T-helper 2 cell (primary cell): Measurements from ENCODE around the gene ANKRD16.
"Not testable (repeated sequence)": the region's sequence is repeated elsewhere in the genome, so short reads cannot be mapped to it uniquely, and the experiment has no call there.

Experiments used
- DNase-seq, 5 experiments: peaks; one replicate each; pipeline versions ENCODE4 v3.0.0 to v3.0.0-alpha.2; 2012 to 2022

Gene ANKRD16

DNA sequence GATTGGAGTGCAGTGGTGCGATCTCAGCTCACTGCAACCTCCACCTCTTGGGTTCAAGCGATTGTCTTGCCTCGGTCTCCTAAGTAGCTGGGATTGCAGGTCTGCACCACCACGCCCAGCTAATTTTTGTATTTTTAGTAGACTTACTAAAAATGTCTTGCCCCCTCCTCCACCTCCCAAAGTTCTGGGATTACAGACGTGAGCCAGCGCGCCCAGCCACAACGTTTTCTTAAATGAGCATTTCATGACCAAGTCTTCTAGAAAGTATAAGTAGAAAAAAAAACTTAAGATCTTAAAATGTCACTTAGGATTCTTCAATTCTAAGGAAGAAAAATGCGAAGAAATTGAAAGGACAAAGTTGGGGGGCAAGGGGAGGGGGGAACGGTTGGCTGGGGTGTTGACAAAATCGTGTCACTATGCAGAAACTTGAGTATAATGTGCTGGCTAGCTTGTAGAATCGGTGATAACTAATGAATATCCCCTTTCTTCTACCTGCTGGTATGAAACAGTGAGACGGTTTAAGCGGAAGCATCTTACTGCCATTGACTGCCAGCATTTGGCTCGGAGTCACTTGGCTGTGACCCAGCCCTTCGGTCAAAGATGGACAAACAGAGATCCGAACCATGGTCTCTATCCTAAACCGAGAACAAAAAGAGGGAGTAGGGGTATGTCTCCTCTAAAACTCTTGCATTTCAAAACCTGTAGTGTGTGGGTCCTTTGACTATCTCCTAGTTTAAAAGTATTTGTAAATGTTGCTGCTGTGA is 13.0 kb upstream of the ANKRD16 start:
- DNase-seq, result no peak

GRCh38 chr10:5900247-5900646 is 10.6 kb upstream of the ANKRD16 start:
- DNase-seq, result no peak

- no peak for DNase-seq
These were observed 8.5 kb upstream of the ANKRD16 start for GRCh38 chr10:5898163-5898562.

- DNase-seq, result no peak
These were observed 7.8 kb upstream of the ANKRD16 start for GRCh38 chr10:5897504-5897903.

DNA sequence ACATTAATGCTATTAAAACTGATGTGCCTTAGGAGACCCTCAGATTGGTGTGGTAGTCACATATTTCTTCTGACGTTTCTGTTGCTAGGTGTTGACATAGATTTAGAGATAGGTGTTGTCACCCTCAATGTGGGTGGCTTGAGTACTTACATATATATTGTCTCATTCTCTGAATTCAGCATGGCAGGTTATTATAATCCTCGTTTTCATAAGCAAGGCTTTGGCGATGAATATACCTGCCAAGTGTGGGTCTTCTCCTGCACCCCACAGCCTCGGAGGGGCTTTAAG is 7.3 kb upstream of the ANKRD16 start:
- DNase-seq, result peak in 1 of 5 experiments; percentile 60

DNA sequence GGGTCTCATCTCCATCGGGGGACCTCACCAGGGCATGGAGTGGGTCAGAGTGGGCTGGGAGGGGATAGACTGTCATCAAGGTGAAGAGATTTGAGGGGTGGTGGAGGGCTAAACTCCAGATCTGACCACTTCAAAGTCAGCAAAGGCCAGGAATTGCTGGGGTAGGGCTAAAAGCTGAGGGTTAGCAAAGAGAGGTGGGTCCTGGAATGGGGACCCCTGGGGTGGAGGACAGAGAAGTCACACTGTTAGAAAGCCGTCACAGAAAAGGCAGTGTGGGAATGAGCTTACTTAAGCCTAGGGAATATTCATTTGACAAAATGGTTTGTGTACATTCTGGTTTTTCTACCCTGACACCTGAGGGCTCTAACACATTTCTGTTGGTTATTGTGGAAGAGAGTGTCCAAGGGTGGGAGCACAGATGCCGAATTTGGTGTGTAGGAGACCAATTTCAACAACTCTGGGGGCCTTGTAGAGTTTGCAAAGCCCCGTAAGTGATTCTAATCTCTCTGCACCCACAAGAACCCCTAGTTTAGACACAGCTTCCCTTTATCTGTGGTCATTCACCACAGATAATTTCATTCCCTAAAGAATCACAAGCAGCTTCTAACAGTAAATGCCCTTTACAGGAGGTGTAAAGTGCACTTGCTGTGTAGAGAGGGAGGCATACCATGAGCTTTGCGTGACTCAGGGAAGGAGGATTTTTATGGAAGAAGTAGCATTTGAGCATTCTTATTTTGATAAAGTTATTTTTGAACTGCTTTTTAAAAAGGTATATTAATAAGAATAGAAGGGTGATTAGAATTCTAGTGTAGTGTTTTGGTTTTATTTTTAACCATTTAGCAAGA is 6.7 kb upstream of the ANKRD16 start:
- no peak for DNase-seq

GRCh38 chr10:5895804-5896203 is 6.1 kb upstream of the ANKRD16 start:
- DNase-seq, result peak in 1 of 5 experiments; percentile 57

GRCh38 chr10:5895365-5895764 is 5.7 kb upstream of the ANKRD16 start:
- no peak for DNase-seq

DNA sequence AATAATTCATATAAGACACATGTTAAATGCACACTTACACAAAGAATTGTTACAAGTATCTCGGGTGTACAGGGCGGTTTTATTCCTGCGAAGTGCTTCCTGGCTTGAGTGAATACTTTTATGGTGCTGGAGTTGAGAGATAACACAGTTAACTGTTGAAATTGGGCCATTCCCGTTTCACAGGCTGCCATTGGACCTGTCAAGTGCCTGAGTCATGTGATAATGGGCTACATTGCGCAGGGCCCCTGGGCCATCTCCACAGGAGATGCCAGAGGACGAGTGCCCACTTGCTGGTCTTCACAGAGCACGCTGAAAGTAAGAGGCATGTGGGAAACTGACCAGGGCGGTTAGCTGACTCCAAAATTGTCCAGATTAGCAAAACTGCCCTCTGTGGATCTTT is 5.2 kb upstream of the ANKRD16 start:
- DNase-seq, result no peak

- DNase-seq, result no peak
These were observed 4.7 kb upstream of the ANKRD16 start for GRCh38 chr10:5894403-5894802.

DNA sequence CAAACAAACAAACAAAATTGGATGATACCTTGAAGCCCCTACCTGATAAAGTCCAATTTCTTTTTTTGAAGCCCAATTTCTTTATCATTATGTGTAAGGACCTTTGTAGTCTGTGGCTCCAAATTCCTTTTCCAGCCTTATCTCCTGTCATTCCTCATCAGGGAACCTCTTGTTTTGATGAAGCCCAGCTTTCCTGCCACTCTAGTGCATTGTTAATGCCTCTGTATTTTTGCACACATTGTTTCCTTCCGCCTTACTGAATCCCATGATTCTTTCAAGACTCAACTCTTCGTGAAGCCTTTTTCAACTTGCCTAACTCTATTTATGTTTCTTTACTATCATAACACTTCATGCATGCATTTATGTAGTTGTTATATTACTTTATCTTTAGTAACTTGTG is 3.6 kb upstream of the ANKRD16 start:
- no peak for DNase-seq

- peak in 1 of 5 experiments; percentile 36 for DNase-seq
These were observed 2.3 kb upstream of the ANKRD16 start for GRCh38 chr10:5892007-5892406.

GRCh38 chr10:5891009-5891408 is 1.3 kb upstream of the ANKRD16 start:
- no peak for DNase-seq

DNA sequence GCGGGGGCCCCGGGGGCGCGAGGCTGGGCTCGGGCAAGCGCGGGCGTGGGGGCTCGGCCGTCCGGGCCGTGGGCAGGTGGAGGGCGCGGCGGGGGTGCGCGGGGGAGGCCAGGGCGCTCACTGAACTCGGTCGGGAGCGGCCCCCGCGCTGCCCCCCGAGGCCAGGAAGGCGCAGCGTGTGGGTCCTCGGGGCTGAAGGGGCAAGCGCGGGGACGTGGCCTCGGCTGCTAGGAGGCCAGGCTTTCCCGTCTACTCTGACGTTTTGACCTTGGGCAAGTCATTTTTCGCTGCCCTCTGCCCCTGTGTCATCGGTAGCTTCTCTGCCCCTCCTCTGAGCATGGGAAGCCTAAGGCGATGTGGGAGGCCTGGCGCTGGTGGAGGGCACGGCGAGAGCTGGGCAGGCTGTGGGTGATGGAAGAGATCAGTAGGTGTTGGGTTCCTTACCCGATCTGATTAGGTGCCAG is 791 bp upstream of the ANKRD16 start:
- DNase-seq, result peak in 1 of 5 experiments; percentile 34

GRCh38 chr10:5888843-5889623 is 660 bp downstream of the ANKRD16 start:
- peak; percentile 10 to 50 (median 23) for DNase-seq

DNA sequence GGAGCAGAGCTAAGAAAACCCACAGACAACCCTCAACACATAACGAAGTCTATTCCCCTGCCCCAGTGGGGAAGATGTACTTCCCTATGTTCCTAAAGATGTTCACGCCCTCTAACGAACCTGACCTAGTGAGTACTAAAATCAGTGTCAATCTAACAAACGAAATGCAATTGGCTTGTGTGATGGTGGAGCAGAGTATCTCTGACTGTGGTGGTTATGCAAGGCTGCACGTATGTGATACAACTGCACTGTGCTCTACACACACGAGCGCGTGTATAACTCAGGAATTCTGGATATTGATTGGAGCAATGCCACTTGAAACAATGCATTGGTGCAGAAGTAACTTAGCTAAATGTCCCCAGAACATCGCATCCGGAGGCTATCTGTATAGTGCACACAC is 1.3 kb downstream of the ANKRD16 start:
- no peak for DNase-seq

GRCh38 chr10:5887641-5888040 is 2.1 kb downstream of the ANKRD16 start:
- DNase-seq, result no peak

DNA sequence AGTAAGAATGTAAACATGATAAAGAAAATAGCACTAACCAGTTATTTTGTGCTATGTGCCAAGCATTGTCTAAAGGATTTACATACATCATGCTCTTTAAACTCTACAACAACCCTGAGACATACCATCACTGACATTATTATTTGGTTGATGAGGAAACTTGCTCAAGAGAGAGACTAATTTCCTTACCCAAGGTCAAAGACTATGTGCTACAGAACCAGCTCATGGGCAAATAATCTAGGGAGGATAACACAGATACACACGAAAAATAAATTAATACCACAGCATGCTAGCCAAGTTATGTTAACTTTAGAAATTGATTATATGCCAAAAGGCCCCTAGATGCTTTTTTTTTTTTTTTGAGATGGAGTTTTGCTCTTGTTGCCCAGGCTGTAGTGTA is 2.7 kb downstream of the ANKRD16 start:
- DNase-seq, result no peak

DNA sequence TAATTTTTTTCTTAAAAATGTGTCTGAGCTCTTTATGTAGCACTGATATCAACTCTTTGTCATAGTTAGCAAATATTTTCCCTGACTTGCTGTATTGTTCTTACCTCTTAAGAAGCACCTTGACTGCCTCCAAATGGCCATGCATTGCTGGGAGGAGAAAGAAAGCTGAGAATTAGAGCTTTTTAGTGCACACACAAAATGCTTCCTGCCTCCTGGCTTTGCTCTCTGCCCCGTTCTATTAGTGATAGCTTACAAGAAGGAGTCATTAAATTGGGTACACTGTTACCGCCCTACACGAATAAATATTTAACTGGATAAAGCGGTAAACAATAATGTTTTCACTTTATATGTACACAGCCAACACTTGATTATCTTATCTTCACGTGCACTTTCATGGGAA is 4.1 kb downstream of the ANKRD16 start:
- DNase-seq, result no peak

- no peak for DNase-seq
These were observed 6.7 kb downstream of the ANKRD16 start for GRCh38 chr10:5882961-5883360.

DNA sequence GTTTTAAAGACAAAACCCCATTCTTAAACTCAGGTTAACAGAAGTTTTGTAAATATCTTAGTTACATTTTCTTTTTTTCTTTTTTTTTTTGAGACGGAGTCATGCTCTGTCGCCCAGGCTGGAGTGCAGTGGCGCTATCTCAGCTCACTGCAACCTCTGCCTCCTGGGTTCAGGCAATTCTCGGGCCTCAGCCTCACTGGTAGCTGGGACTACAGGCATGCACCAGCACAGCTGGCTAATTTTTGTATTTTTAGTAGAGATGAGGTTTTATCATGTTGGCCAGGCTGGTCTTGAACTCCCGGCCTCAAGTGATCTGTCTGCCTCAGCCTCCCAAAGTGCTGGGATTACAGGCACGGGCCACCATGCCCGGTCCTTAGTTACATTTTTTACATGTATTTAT is 12.7 kb downstream of the ANKRD16 start:
- not testable (repeated sequence) for DNase-seq

DNA sequence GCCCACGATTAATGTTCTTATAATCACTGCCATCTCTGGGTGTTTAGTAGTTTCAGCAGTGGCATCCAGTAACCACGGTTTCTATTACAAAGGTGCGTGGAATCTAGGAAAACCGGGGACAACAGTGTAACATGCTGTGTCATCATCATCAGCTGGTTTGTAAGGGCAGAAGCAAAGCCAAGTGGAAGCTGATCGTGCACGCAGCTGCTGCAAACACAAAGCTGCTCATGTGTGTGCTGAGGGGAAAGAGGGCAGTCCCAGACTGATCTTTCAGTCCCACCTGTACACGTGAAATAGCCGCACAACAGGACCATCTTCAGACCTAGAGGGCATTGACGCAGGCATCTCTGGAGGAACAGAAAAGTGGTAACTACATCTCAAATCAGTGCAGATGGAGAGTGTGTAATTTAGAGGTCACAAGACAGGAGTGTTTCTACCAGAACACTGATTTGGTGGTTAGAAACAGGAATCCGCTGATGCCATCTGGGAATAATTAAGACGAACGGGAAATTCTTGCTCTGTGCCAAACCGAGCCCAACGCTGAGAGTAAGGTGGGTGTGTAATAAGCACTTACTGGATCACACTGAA is 13.4 kb downstream of the ANKRD16 start:
- DNase-seq, result no peak

- DNase-seq, result peak in 4 of 5 experiments; percentile 27 to 71 (median 42)
These were observed 16.1 kb downstream of the ANKRD16 start for GRCh38 chr10:5873515-5873995.
